Epithelial cell of esophagus (primary cell): ENCODE measurements around the gene FBXO2.

Experiments used
- DNase-seq: peaks from one replicate; pipeline ENCODE4 v3.0.0; 2010; ENCODE audit warnings: low read depth
- H3K4me3 ChIP-seq: 2 replicates; pipeline ENCODE4 v1.5.1; 2011; ENCODE audit warnings: mild to moderate bottlenecking, low read length, control low read depth
- TF ChIP-seq, protein P1 (sequence below): IDR thresholded peaks from 2 replicates; pipeline ENCODE4 v1.5.1; 2011; ENCODE audit warnings: low read depth, mild to moderate bottlenecking, low read length, control low read depth, inconsistent platforms; ENCODE audit not compliant: insufficient read depth; ENCODE audit errors: missing control alignments

Gene FBXO2

DNA sequence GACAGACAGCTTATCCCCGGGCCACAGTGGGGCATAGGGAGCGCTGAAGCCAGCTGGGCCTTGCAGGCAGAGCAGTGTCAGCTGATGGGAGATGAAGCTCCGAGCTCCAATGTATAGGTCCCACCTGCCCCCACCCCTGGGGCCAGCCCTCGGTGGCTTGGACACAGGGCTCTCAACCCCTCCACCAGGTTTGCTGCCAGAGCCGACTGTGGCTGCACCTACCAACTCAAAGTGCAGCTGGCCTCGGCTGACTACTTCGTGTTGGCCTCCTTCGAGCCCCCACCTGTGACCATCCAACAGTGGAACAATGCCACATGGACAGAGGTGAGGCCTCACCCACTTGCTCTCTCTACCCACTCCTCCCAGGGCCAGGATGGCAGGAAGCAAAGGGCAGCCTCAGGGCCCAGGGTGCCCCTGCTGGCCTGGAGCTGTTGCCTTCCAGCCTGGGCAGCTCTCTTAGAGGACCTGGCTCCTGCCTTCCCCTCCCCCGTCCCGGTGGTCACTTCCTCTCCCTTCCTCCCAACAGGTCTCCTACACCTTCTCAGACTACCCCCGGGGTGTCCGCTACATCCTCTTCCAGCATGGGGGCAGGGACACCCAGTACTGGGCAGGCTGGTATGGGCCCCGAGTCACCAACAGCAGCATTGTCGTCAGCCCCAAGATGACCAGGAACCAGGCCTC lies 19.0 kb upstream of the FBXO2 start:
- TF ChIP-seq, protein P1, sequence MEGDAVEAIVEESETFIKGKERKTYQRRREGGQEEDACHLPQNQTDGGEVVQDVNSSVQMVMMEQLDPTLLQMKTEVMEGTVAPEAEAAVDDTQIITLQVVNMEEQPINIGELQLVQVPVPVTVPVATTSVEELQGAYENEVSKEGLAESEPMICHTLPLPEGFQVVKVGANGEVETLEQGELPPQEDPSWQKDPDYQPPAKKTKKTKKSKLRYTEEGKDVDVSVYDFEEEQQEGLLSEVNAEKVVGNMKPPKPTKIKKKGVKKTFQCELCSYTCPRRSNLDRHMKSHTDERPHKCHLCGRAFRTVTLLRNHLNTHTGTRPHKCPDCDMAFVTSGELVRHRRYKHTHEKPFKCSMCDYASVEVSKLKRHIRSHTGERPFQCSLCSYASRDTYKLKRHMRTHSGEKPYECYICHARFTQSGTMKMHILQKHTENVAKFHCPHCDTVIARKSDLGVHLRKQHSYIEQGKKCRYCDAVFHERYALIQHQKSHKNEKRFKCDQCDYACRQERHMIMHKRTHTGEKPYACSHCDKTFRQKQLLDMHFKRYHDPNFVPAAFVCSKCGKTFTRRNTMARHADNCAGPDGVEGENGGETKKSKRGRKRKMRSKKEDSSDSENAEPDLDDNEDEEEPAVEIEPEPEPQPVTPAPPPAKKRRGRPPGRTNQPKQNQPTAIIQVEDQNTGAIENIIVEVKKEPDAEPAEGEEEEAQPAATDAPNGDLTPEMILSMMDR = no peak
- DNase-seq = no peak
- no peak overlapping the region for H3K4me3 ChIP-seq

DNA sequence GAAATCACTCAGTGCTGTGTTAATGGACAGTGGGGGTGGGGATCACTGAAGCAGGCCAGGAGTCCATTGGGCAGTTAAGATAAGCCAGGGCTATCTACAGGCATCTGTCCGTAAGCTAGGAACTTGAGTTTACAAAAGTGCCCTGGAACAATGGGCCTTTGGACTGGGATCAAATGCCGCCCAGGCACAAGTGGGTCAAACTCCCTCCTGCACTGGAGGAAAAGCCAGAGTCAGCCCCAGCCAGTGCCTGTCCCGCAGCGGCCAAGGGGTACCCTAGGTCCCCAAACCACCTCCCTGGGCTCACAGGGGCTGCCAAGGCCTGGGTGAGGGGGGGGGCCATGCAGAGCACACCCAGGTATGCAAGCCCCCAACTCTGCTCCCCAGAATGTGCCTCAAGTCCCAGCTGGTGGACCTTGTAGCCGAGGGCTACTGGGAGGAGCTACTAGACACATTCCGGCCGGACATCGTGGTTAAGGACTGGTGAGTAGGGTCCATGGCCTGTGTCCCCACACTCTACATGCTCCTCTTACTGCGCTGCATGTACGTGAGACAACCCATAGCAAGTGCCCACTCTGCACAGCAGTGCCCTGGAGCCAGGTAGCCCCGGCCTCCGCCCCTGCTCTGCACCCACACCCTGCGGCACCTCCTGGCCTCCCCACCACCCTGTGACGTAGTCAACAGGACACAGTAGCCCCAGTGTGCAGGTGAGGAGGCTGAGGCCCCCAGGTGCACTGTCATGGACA lies 17.5 kb upstream of the FBXO2 start:
- TF ChIP-seq, protein P1 = no peak
- H3K4me3 ChIP-seq = no peak overlapping the region
- no peak for DNase-seq

GRCh38 chr1:11671205-11671543 lies 16.9 kb upstream of the FBXO2 start:
- no peak overlapping the region for H3K4me3 ChIP-seq
- TF ChIP-seq, protein P1 = no peak
- no peak for DNase-seq

- no peak overlapping the region for H3K4me3 ChIP-seq
- DNase-seq = no peak
- TF ChIP-seq, protein P1 = no peak
Observed at GRCh38 chr1:11670747-11671146, 16.5 kb upstream of the FBXO2 start.

- TF ChIP-seq, protein P1 = no peak
- no peak overlapping the region for H3K4me3 ChIP-seq
- no peak for DNase-seq
Observed at GRCh38 chr1:11668516-11668915, 14.3 kb upstream of the FBXO2 start.

GRCh38 chr1:11664336-11665065 lies 10.3 kb upstream of the FBXO2 start:
- TF ChIP-seq, protein P1 = no peak
- peak overlapping the region; percentile 58 for H3K4me3 ChIP-seq
- DNase-seq = no peak
